GM20431 (cell line): Measurements from ENCODE around the gene SRCIN1.
"Not testable (repeated sequence)": the region's sequence is repeated elsewhere in the genome, so short reads cannot be mapped to it uniquely, and the experiment has no call there.

Experiments used
- in situ Hi-C: fragments of 300-500 bp; cut with MseI, MboI; formaldehyde crosslinking; loops from one replicate; pipeline ENCODE4 v1.15.0; 2020; ENCODE audit warnings: low sequenced_read_pairs; ENCODE audit not compliant: unreplicated experiment

Gene SRCIN1

GRCh38 chr17:38499230-38499629, 106.5 kb downstream of the SRCIN1 start:
- in situ Hi-C loops, result not testable (repeated sequence)

GRCh38 chr17:38498353-38498752, 107.4 kb downstream of the SRCIN1 start:
- in situ Hi-C loops, result no loop called here

- in situ Hi-C loops, result not testable (repeated sequence)
These were observed 108.1 kb downstream of the SRCIN1 start for GRCh38 chr17:38497656-38498055.

GRCh38 chr17:38494152-38494551, 111.6 kb downstream of the SRCIN1 start:
- in situ Hi-C loops, result not testable (repeated sequence)

- in situ Hi-C loops, result not testable (repeated sequence)
These were observed 113.4 kb downstream of the SRCIN1 start for GRCh38 chr17:38492067-38493040.

GRCh38 chr17:38491346-38492066, 114.2 kb downstream of the SRCIN1 start:
- in situ Hi-C loops, result not testable (repeated sequence)

- in situ Hi-C loops, result loop anchor here (10.0 kb wide), 1 partner anchor 65 kb away; the partner anchor contains the start of gene ARHGAP23
These were observed 116.0 kb downstream of the SRCIN1 start for GRCh38 chr17:38489774-38490173.

- in situ Hi-C loops, result loop anchor here (10.0 kb wide), 1 partner anchor 61 kb away; the partner anchor contains the start of gene ARHGAP23
These were observed 120.0 kb downstream of the SRCIN1 start for GRCh38 chr17:38485681-38486298.

- in situ Hi-C loops, result loop anchor here (10.0 kb wide), 1 partner anchor 60 kb away; the partner anchor contains the start of gene ARHGAP23
These were observed 120.6 kb downstream of the SRCIN1 start for GRCh38 chr17:38485146-38485468.

GRCh38 chr17:38484242-38485145, 121.3 kb downstream of the SRCIN1 start:
- in situ Hi-C loops, result loop anchor here (10.0 kb wide), 1 partner anchor 60 kb away; the partner anchor contains the start of gene ARHGAP23

GRCh38 chr17:38482700-38483043, 123.1 kb downstream of the SRCIN1 start:
- in situ Hi-C loops, result loop anchor here (10.0 kb wide), 1 partner anchor 58 kb away; the partner anchor contains the start of gene ARHGAP23

GRCh38 chr17:38482039-38482699, 123.6 kb downstream of the SRCIN1 start:
- in situ Hi-C loops, result loop anchor here (10.0 kb wide), 1 partner anchor 57 kb away; the partner anchor contains the start of gene ARHGAP23
